Right lung (tissue), 5 donors: ENCODE results near the gene ATP6V1A. TPM values are rescaled to one million over a fixed set of nuclear protein-coding genes. Genes with fewer than 3 reads are reported as not detected.

Experiments used
- DNase-seq, 2 donors: peaks; one replicate each; pipeline ENCODE4 v3.0.0-alpha.2; 2013
- polyA plus RNA-seq, 5 donors: library from polyadenylated mRNA; unstranded; fragments of 120-200 nt; gene quantifications; one replicate each; pipeline versions ENCODE4 v1.2.1 to v1.2.3, GENCODE V29; 2013; ENCODE audit warnings: inconsistent platforms in 1 of 5, low replicate concordance in 1 of 5; ENCODE audit not compliant: insufficient read length in 5 of 5, insufficient read depth in 1 of 5

ATP6V1A gene
- polyA plus RNA-seq, 5 donors: 32.9 to 52.6 (median 50.6) TPM

DNA sequence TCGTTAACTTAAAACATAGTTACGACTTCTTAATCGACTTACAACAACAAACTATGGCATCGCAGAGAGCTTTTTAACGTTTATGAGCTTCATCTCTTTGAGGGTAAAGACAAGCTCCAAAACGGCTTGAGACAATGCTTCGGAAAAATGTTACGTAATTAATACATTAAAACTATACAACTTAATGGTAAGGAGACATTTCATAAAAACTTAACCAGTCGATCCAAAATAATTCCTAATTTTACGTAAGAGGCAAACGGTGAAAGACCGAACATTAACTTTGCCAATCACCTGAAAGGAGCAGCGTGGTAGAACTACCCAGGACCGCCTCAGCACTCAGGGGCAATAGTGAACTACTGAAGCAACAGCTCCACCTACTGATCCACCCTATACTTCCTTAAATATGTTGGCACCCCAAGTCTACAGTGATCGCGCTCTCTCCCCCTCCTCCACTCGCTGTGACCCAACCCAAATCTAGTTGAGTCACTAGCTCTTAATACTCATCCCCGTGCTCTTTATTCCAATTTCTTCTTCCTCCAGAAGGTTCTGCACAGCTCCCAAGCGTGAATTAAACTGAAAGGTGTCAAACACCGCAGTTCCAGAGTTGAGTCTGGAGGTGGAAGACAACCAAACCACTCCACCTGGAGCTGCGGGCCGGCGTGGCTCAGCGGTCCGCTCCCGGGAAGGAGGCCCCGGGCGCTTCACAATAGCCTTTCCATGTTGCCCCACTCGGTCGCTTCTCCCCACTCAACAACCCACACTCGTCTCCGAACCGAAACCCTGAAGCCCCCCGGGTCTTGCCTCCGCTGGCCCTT is 1.7 kb upstream of the ATP6V1A start:
- DNase-seq: peak; percentile 83 to 89

DNA sequence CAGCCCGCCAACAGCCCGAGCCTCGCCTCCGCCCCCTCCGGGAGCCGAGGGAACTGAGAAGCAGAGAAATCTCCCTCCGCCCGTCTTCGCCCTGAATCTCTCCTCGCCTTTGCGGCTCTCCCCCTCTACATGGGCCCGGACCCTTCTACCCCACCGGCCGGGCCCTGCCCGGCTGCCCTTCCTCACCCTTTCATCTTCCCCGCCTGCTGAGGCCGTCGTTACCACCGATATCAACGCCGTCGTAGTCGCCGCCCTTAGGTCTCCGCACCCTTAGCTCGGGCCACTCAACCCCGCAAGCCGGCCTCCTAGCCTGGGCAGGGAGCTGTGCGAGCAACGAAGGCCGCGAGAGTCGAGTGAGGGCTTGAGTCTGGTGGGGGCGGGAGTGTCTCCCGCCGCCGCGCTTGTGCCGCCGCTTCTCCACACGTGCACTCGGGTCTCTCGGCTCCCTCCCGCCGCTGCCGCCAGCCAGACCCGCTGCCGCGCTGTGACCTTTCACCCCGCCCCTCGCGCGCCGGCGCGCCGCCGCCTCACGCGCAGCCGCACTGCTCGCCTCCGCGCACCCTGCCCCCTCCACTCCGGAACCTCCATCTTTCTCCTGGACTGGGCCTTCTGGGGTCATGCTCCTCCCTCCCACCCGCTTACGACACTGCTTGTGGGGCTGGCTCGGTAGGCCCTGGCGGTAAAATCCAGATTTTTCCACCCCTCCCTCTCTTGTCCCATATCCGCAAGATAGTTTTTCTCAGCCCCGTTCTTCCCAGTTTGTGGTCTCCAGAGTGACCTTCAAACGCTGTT is 883 bp upstream of the ATP6V1A start, which contains the start of gene NAA50:
Gene NAA50, minus strand, starts transcription at position 494 of the 792 bp plus-strand sequence. Its CDS starts 300 bp downstream, at position 194.
- DNase-seq: peak; percentile 94 to 97

DNA sequence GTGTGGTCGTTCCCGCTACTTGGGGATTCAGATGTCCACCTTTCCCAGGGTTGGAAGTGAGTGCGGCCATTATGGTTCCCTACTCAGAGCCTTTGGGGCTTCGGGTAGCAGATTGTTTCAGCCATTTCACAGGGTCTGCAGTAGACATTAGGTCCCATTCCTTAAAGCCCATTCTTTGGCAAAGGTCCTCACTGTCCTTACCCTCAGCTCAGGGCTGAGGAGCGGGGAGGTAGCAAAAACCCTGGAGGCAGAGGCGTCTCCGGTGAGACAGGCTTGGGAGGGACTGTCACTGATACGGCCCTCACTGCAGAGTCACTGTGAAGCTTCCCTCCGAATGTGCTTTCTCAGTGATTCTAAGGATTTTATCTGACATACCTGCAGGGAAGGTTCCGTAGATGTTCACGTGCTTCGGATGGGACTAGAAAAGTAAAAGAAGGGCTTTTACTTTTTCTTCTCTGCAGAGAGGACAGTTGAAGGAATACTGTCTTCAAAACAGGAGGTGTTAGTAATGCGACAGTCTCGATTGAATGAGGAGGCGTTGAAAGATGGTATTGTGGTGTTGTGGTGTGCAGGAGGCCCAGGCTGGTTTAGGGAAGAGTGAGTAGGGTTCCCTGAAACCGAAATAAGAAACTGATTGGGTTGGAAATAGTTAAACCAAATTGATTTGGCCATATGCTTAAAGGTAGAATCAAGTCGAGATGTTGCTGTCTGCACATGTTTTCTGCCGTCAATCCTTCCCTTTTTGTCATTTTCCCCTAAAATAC is 630 bp downstream of the ATP6V1A start:
- peak in 1 of 2 donors; percentile 20 for DNase-seq

- DNase-seq: no peak
These were observed 4.3 kb downstream of the ATP6V1A start for GRCh38 chr3:113751141-113751540.

DNA sequence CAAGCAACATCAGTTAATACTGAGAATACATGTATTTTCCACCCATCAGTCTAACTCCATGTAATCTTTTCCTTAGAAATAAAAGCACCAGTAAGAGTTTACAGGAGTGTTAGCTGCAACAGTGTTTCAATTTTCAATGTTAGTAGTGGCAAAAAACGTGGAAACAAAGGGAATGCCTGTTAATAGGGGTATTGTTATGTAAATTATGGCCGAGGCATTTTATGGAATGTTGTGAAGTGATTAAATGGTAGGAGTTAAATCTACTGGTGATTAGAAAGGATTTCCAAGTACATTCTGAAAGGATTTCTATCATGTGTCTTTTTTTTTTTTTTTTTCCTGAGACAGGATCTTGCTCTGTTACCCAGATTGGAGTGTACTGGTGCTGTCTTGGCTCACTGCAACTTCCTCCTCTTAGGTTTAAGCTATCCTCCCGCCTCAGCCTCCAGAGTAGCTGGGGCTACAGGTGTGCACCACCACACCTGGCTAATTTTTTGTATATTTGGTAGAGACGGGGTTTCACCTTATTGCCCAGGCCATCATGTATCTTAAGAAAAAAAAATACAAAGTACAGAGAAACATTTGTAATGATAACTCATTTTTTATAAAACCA is 6.6 kb downstream of the ATP6V1A start:
- no peak for DNase-seq

DNA sequence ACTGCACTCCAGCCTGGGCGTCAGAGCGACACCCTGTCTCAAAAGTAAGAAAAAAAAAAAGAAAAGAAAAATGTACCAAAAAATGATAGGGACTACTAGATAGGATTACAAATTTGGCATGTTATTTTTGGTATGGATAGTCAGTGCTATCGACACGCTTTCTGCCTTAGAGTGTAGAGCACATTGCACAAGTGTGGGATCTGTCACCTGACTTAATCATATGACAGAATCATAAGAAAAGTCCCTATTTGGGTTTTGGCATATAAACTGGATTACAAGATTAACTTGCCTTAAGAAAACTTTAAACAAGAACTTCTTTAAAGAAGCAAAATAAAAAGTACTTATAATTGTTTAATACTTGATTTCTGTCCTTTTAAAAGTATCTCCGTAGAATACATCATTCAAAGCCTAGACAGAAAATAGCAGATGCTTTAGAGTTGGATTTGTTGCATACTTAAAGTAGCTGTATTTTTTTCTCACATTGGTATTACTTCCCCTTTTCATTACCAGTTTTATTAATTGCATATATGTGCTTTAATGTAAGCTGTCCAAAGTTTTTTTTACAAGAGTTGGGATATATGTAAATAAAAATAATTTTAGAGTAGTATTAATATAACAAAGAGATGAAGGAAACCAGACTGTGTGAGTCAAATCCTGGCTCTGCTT is 7.8 kb downstream of the ATP6V1A start:
- DNase-seq: no peak

DNA sequence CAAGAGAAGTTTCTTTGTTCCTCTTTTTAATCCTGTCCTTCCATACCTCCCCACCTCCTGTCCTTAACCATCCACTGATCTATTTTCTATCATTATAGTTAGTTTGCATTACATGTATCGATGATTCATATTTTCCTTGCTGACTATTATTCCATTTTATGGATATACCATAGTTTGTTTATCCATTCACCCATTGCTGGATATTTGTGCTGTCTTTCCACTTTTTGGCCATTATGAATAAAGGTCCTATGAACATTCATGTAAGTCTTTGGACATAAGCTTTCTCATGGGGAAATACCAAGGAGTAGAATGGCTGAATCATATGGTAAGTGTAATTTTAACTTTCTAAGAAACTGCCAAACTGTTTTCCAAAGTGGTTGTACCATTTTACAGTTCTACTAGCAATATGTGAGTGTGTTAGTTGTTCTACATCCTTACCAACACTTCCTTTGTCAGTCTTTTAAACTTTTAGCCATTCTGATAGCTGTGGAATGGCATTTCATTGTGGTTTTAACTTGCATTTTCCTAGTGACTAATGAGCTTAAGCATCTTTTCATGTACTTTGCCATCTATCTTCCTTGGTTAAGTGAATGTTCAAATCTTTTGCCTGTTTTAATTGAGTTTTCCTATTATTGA is 11.7 kb downstream of the ATP6V1A start:
- DNase-seq: no peak

DNA sequence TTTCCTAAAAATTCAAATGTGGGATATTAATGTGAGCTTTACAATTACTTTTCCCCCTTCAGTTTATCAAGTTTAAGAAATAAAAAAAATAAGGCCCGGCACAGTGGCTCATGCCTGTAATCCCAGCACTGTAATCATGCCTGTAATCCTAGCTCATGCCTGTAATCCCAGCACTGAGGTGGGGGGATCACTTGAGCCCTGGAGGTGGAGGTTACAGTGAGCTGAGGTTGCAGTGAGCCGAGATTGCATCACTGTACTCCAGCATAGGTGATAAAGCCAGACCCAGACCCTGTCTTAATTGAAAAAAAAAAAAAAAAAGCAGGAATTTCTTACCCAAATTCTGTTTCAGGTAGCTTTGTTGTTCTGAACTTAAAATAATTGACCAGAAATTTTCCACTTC is 17.9 kb downstream of the ATP6V1A start:
- no peak for DNase-seq

- no peak for DNase-seq
These were observed 22.7 kb downstream of the ATP6V1A start for GRCh38 chr3:113769551-113769950.

GRCh38 chr3:113771993-113772392 is 25.2 kb downstream of the ATP6V1A start:
- no peak for DNase-seq

DNA sequence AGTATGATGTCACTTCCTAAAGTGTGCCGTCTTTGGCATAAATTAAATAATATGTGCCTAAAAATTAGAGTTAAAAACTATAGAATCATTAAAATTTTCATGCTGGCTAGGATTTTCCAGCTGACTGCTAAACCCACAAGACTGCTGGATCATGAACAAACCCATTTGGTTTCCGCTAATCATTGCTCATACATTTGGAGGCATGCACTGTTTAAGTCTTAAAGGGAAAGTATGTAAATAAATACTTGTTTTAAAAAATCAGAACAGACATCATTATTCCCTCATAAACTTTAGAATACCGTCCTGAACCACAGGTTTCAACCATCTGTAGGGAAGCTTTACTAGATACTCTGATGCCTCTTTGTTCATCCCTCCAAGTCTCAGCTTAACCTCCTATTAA is 26.5 kb downstream of the ATP6V1A start:
- no peak for DNase-seq

- DNase-seq: no peak
These were observed 28.7 kb downstream of the ATP6V1A start for GRCh38 chr3:113775516-113775915.

GRCh38 chr3:113776564-113776963 is 29.7 kb downstream of the ATP6V1A start:
- no peak for DNase-seq

- peak; percentile 7 to 10 for DNase-seq
These were observed 36.6 kb downstream of the ATP6V1A start for GRCh38 chr3:113783463-113783862.

GRCh38 chr3:113783980-113784379 is 37.1 kb downstream of the ATP6V1A start:
- DNase-seq: no peak

DNA sequence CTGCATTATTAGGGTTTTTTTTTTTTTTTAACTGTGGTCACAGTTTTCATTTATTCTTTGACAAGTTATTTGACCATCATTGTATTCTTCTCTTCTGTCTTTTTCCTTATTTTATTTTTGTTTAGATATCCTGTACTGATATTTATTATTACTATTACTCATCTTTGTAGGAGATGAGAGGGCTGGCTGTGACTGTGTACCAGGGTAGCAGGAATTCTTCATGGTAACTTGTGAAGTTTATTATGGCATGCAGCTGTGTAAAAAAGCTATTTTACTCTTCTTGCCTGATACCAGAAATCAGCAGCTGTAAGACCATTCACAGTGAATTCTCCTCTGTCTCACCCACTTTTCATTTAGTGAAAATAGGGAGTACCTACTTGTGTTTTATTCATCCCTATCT is 44.5 kb downstream of the ATP6V1A start:
- no peak for DNase-seq

DNA sequence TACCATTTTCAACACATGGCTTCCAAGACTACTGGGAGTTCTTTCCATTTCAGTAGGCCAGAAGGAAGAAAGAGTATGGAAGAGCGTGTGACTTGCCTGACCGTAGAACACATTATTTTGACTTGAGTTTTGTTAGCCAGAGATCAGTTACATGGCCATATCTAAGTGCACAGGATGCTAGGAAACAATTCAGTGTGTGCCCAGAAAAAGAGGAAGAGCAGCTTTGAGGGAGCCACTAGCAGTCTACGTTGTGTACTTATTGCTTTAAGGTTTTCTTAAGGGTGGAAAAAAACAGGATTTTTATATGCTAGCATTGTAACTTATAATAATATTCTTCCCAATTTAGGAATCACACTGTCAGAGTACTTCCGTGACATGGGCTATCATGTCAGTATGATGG is 47.7 kb downstream of the ATP6V1A start:
- DNase-seq: no peak

DNA sequence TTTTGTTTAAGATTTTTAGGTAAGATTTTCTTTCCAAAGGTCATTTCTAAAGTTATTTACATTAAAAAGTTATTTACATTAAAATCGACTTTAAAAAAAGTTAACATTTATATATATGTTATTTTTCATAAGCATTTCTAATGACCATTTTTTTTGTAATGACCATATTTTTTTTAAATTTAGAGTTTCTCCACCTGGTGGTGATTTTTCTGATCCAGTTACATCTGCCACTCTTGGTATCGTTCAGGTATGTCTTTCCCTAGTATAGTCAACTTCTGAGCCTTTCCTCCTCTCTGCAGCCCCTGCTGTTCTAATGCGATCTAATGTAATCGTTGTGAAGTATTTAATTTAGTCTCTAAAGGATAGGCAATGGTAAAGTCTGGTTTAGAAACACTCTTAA is 48.9 kb downstream of the ATP6V1A start:
- DNase-seq: no peak

GRCh38 chr3:113802795-113803455 is 56.1 kb downstream of the ATP6V1A start:
- DNase-seq: no peak

DNA sequence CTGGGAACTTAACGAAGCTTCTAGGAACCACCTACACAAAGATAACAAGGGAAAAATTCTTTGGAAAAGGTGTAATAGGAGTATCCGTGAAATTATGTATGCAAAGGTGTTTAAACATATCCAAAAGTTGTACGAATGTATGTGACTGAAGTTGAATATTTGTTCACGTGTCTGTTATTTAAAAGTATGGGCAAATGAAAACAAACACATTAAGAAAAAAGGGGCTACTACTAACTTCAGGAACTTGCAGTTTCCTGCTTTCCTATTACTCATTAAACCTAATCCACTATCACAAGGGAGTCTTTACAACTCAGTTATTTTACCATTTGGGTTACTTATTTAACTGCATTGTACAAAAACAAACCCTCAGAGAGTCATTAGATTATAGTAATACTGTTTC is 57.8 kb downstream of the ATP6V1A start:
- no peak for DNase-seq
